Smooth muscle cell (in vitro differentiated cells): ENCODE data around the gene EFL1. TPM values are rescaled to one million over a fixed set of nuclear protein-coding genes. Genes with fewer than 3 reads are reported as not detected.
"Not testable (repeated sequence)": the region's sequence is repeated elsewhere in the genome, so short reads cannot be mapped to it uniquely, and the experiment has no call there.

Experiments used
- DNase-seq: peaks from one replicate; lab custom pipeline; 2025; ENCODE audit not compliant: unreplicated experiment; lab: John Stamatoyannopoulos, UW
- H2AFZ ChIP-seq: fragments of 200-600 bp; sonication (generic); 2 replicates; pipeline ENCODE4 v1.6.0; 2016; ENCODE audit warnings: antibody characterized with exemption, low read depth, mild to moderate bottlenecking
- H3F3A ChIP-seq: fragments of 200-600 bp; sonication (generic); 2 replicates; pipeline ENCODE4 v1.6.0; 2017; ENCODE audit warnings: antibody characterized with exemption, low read depth
- H3K27ac ChIP-seq: fragments of 200-600 bp; sonication (generic); 2 replicates; pipeline ENCODE4 v1.5.1; 2016; ENCODE audit warnings: low read depth, mild to moderate bottlenecking
- H3K27me3 ChIP-seq: fragments of 200-600 bp; sonication (generic); 2 replicates; pipeline ENCODE4 v1.6.1; 2016; ENCODE audit warnings: low read depth, mild to moderate bottlenecking
- H3K36me3 ChIP-seq: fragments of 200-600 bp; sonication (generic); 2 replicates; pipeline ENCODE4 v1.5.1; 2016; ENCODE audit warnings: low read depth
- H3K4me1 ChIP-seq: fragments of 200-600 bp; sonication (generic); 2 replicates; pipeline ENCODE4 v1.5.1; 2016; ENCODE audit warnings: low read depth
- H3K4me2 ChIP-seq: fragments of 200-600 bp; sonication (generic); 2 replicates; pipeline ENCODE4 v1.6.0; 2016; ENCODE audit warnings: mild to moderate bottlenecking
- H3K4me3 ChIP-seq: fragments of 200-600 bp; sonication (generic); 2 replicates; pipeline ENCODE4 v1.5.1; 2016; ENCODE audit warnings: mild to moderate bottlenecking
- H3K79me2 ChIP-seq: fragments of 200-600 bp; sonication (generic); 2 replicates; pipeline ENCODE4 v1.6.0; 2016; ENCODE audit warnings: low read depth, mild to moderate bottlenecking
- H3K9ac ChIP-seq: fragments of 200-600 bp; sonication (generic); 2 replicates; pipeline ENCODE4 v1.6.0; 2016; ENCODE audit warnings: low read depth
- H3K9me3 ChIP-seq: fragments of 200-600 bp; sonication (generic); replicated peaks from 2 replicates; pipeline ENCODE4 v1.5.1; 2016; ENCODE audit warnings: low read depth
- H4K20me1 ChIP-seq: fragments of 200-600 bp; sonication (generic); 2 replicates; pipeline ENCODE4 v1.6.0; 2016; ENCODE audit warnings: low read depth
- WGBS: methylation state at CpG from one replicate; pipeline ENCODE4 v1.1.7; 2016; ENCODE audit warnings: low lambda C conversion rate; 5-methylcytosine and 5-hydroxymethylcytosine counted together
- polyA plus RNA-seq: library from polyadenylated mRNA; unstranded; fragments of >200 nt; fragmentation: Nextera tagmentation; extraction: Ambion mirVana; gene quantifications from 2 replicates; pipeline ENCODE4 v1.2.1, GENCODE V29; 2016
- total RNA-seq: library from RNA; depleted of rRNA; stranded (reverse); fragments of >200 nt; gene quantifications from 2 replicates; pipeline ENCODE4 v1.2.3, GENCODE V29; 2014
- TF ChIP-seq, protein P1 (sequence below): fragments of 200-600 bp; sonication (generic); IDR thresholded peaks from 2 replicates; pipeline ENCODE4 v1.5.1; 2017; ENCODE audit warnings: borderline replicate concordance, mild to moderate bottlenecking, antibody characterized with exemption; ENCODE audit not compliant: insufficient read depth, poor library complexity, severe bottlenecking

Gene EFL1
- total and polyA plus RNA-seq, 2 experiments from 2014 or later: 4.5 to 12.8 TPM

DNA sequence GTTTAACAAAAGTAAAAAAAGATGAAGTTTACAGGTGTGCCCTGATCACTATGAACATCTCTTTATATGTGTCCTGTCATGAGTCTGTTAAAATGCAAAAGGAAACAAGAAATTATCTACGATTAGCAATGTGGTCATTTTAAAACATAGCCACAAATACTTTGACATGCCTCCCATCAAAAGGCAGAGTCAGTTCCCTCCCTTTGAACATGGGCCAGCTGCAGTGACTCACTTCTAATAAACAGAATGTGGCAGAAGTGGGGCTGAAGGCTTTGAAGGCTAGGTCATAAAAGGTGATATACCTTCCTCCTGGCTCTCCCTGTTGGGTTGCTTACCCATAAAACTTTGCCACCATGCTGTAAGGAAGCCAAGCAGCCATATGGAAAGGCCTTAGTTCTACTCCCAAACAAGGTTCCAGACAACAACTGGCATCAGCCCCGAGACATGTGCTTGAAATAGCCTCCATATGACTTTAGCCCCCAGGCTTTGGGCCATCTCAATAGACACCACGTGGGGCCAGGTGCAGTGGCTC lies 52.4 kb downstream of the EFL1 start:
- not testable (repeated sequence) for H4K20me1 ChIP-seq, H2AFZ ChIP-seq, H3K79me2 ChIP-seq, H3K9me3 ChIP-seq, H3K9ac ChIP-seq, H3K4me3 ChIP-seq, DNase-seq, H3K4me2 ChIP-seq, H3K36me3 ChIP-seq, H3K27me3 ChIP-seq, H3F3A ChIP-seq, H3K27ac ChIP-seq, H3K4me1 ChIP-seq
- WGBS: 55% methylated on average over 3 of the region's 3 CpGs

DNA sequence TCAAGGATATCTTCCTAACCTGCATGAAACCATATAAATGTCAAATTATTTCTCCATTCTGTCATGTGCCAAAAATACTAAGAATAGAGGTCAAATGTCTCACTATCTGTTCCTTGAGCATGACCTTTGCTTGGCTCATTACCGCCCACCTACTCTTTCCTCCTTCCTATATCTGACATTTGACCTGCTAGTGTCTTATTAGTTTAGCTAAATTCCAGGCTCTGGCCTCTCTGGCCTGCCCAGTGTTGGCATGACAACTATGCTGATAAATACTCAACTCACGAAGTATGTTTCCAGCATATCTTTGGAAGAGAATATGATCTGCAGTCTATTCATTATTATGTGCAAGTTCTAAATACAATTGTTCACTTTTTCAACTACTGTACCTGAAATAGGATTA lies 58.0 kb downstream of the EFL1 start:
- not testable (repeated sequence) for H4K20me1 ChIP-seq, H3K4me1 ChIP-seq, H3K79me2 ChIP-seq, H3K36me3 ChIP-seq, H3K9ac ChIP-seq, H3K27me3 ChIP-seq, H3F3A ChIP-seq, H3K4me3 ChIP-seq, H2AFZ ChIP-seq, H3K27ac ChIP-seq, H3K4me2 ChIP-seq, H3K9me3 ChIP-seq, DNase-seq
- WGBS: 80% methylated on average over 2 of the region's 2 CpGs

DNA sequence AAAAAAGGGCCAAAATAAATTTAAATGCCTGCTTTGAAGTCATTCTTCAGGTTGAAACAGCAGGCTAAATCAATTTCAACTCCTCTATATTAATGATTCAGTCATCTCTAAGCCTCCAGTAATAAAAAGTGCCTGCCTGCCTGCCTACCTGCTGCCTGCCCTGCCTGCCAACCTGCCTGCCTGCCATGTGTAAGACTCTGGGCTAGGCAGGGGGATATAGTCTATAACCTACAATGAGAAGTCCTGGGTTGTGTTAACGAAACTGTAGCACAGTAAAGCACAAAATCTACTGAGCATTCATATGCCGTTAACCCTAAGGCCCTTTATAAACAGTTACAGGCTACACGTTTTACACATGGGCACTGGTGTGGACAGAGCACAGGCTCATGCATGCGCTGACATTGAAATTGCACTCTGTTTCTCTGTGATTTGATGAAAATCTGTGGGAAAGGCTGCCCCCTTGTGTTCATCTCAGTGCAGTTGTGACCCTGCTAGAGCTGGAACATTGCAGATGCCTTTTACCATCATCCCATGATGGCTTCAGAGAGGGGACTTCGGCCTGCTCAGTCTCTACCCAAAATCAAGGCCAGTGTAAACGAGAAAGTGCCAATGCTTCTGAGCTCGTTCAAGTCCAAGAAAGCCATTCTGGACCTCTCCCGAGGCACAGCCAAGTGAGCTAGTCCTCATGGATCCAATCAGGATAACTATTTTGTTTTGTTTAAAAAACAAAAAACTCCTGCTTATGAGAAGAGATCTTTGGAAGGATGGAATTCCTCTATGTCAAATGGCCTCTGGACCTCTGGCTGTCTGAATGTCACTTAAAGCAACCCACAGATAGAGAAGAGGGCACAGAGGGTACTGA lies 64.6 kb downstream of the EFL1 start:
- Histone ChIP-seq H3K79me2 (no peaks in the 10 kb centered on the region), H3K9ac (no peak overlapping the region), H3K27me3 (no peaks in the 10 kb centered on the region), H3K4me1 (no peaks in the 10 kb centered on the region), H3K27ac (no peak overlapping the region), H3K4me3 (no peak overlapping the region), H3K9me3 (no peaks in the 10 kb centered on the region), H4K20me1 (no peaks in the 10 kb centered on the region), H3K4me2 (no peak overlapping the region), H3F3A (no peaks in the 10 kb centered on the region), H2AFZ (no peak overlapping the region), H3K36me3 (no peaks in the 10 kb centered on the region)
- TF ChIP-seq, protein P1, sequence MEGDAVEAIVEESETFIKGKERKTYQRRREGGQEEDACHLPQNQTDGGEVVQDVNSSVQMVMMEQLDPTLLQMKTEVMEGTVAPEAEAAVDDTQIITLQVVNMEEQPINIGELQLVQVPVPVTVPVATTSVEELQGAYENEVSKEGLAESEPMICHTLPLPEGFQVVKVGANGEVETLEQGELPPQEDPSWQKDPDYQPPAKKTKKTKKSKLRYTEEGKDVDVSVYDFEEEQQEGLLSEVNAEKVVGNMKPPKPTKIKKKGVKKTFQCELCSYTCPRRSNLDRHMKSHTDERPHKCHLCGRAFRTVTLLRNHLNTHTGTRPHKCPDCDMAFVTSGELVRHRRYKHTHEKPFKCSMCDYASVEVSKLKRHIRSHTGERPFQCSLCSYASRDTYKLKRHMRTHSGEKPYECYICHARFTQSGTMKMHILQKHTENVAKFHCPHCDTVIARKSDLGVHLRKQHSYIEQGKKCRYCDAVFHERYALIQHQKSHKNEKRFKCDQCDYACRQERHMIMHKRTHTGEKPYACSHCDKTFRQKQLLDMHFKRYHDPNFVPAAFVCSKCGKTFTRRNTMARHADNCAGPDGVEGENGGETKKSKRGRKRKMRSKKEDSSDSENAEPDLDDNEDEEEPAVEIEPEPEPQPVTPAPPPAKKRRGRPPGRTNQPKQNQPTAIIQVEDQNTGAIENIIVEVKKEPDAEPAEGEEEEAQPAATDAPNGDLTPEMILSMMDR: peak; percentile 71
- peak; percentile 19 for DNase-seq
- WGBS: 40% methylated on average over 8 of the region's 8 CpGs

DNA sequence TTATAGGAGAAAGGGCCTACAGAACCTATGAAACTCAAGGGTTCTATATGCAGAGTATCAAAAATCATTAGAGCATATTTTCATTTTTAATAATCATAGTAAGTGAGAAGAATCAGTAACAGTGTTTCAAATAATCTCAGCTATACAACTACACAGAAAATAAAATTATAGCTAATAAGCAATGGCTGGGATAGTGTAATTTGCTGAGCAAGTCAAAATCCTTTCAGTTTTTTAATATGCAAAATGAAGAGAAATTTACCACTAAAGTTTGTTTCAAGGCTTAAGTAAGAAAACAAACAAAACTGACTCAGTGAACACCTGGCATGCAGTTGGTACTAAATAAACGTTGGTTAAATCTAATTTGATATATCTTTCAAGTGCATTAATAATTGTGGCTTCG lies 66.2 kb downstream of the EFL1 start:
- Histone ChIP-seq H3K79me2 (no peaks in the 10 kb centered on the region), H2AFZ (no peak overlapping the region), H3K9ac (no peak overlapping the region), H3K4me2 (no peak overlapping the region), H3K4me1 (no peaks in the 10 kb centered on the region), H3K27ac (no peak overlapping the region), H3K4me3 (no peak overlapping the region), H3K9me3 (no peaks in the 10 kb centered on the region), H4K20me1 (no peaks in the 10 kb centered on the region), H3K36me3 (no peaks in the 10 kb centered on the region), H3F3A (no peaks in the 10 kb centered on the region), H3K27me3 (no peaks in the 10 kb centered on the region)
- TF ChIP-seq, protein P1: no peak
- WGBS: 87% methylated on average over 2 of the region's 2 CpGs
- no peak for DNase-seq

DNA sequence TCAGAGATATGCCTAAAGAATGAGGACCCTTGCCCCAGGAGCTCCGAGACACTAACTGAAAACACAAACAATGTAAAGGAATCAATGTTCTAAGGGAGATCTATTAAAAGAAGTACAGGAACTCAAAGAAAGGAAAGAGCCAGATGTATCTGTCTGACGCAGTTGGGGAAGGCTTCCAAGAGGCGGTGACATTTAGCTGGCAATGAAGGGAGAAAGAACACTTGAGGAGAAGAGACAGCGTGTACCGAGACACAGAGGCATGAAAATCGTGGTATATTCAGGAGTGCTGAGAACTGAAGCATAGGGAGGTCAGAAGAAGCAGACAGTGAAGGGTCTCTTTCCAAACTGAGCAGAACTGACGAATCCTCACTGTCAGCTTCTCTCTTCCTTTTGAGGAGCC lies 66.7 kb downstream of the EFL1 start:
- not testable (repeated sequence) for H3K9ac ChIP-seq, H4K20me1 ChIP-seq, H3K27ac ChIP-seq, H3K4me2 ChIP-seq, H3K27me3 ChIP-seq, H2AFZ ChIP-seq, DNase-seq, H3K4me1 ChIP-seq, H3K79me2 ChIP-seq, H3K9me3 ChIP-seq, H3K36me3 ChIP-seq, H3F3A ChIP-seq, H3K4me3 ChIP-seq
- 94% methylated on average over 7 of the region's 7 CpGs for WGBS

DNA sequence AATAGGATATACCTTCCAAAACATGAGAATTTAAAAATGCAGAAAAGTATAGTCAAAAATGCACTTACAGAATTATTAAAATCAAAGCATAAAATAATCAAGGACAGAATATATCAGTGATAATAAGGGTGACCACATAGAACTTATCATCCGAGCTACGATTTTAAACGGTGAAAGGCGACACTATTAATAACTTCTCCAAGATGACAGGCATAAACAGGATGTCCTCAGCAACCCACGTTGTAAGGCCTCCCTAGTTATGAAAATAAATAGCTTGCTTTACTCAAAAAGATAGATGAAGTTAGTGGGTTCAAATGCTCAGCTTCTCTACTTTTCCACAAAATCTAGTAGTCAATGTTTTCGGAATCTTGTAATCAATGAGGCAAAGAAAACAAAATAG lies 68.0 kb downstream of the EFL1 start:
- H3K9ac ChIP-seq, H3K36me3 ChIP-seq, H3K4me2 ChIP-seq, H3K79me2 ChIP-seq, H3K9me3 ChIP-seq, H4K20me1 ChIP-seq, H3F3A ChIP-seq, H2AFZ ChIP-seq, H3K4me3 ChIP-seq, H3K4me1 ChIP-seq, DNase-seq, H3K27ac ChIP-seq, H3K27me3 ChIP-seq: not testable (repeated sequence)
- WGBS: 90% methylated on average over 6 of the region's 6 CpGs

DNA sequence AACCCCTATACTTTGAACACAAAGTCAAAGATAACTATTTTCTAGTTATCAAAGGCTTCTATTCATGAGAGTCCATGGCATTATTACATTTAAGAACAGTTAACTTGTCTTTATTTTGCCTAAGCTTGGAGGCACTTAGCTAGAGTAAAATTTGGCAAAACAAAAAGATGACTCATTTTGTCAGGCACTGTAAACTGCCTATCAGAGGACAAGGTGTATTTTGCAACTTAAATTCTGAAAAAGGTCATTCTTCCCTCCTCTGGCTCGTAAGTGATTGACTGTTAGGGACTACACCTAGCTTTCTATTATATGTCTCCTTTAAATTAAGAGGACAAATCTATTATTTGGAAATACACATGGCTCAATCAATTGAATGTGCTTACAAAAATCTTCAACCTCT lies 69.1 kb downstream of the EFL1 start:
- H3K9me3 ChIP-seq, H3F3A ChIP-seq, H3K79me2 ChIP-seq, H2AFZ ChIP-seq, H3K4me3 ChIP-seq, H3K36me3 ChIP-seq, DNase-seq, H3K4me1 ChIP-seq, H3K9ac ChIP-seq, H3K27ac ChIP-seq, H3K4me2 ChIP-seq, H3K27me3 ChIP-seq, H4K20me1 ChIP-seq: not testable (repeated sequence)
- WGBS: no CpG with 5 or more reads among the region's 1 CpG
